Urinary bladder (tissue), 4 donors: ENCODE results near the gene MALRD1. TPM values are rescaled to one million over a fixed set of nuclear protein-coding genes. Genes with fewer than 3 reads are reported as not detected.
A peak's percentile ranks its signal among the peaks of the same experiment; 100 is the strongest.

Experiments used
- DNase-seq: peaks from one replicate; pipeline ENCODE4 v3.0.0-alpha.2; 2015; ENCODE audit errors: extremely low spot score
- H3K27ac ChIP-seq: one replicate; pipeline ENCODE4 v1.5.1; 2013; ENCODE audit warnings: low read depth, mild to moderate bottlenecking, moderate library complexity
- H3K36me3 ChIP-seq: one replicate; pipeline ENCODE4 v1.6.1; 2013; ENCODE audit warnings: mild to moderate bottlenecking, moderate library complexity; ENCODE audit not compliant: insufficient read depth
- H3K4me1 ChIP-seq: one replicate; pipeline ENCODE4 v1.6.1; 2013; ENCODE audit warnings: mild to moderate bottlenecking, moderate library complexity; ENCODE audit not compliant: insufficient read depth
- H3K4me3 ChIP-seq: one replicate; pipeline ENCODE4 v1.5.1; 2013; ENCODE audit warnings: low read depth, low read length
- WGBS: extraction: QIAGEN DNeasy Blood & Tissue Kit; methylation state at CpG from one replicate; pipeline ENCODE4 v1.1.7; 2013; 5-methylcytosine and 5-hydroxymethylcytosine counted together
- polyA plus RNA-seq: library from polyadenylated mRNA; stranded (reverse); fragments of 200-250 nt; gene quantifications from one replicate; pipeline ENCODE4 v1.2.3, GENCODE V29; 2013
- total RNA-seq: library from RNA; depleted of rRNA; stranded (reverse); fragments of >200 nt; gene quantifications from one replicate; pipeline ENCODE4 v1.2.3, GENCODE V29; 2014
- donor health status: healthy with polysubstance abuse.
- donor health status: healthy.

Gene MALRD1
- total and polyA plus RNA-seq, 2 donors = 0.52 to 13.8 TPM

- 48% methylated on average over 5 of the region's 5 CpGs for WGBS
- Histone ChIP-seq H3K36me3 (no peaks in the 10 kb centered on the region), H3K4me1 (no peaks in the 10 kb centered on the region), H3K4me3 (no peak overlapping the region), H3K27ac (no peak overlapping the region)
- DNase-seq = no peak
These were observed 5.8 kb downstream of the MALRD1 start for GRCh38 chr10:19054289-19054835.

GRCh38 chr10:19058046-19058445 is 9.4 kb downstream of the MALRD1 start:
- DNase-seq = no peak
- Histone ChIP-seq H3K4me3 (no peak overlapping the region), H3K4me1 (no peaks in the 10 kb centered on the region), H3K27ac (no peak overlapping the region), H3K36me3 (no peaks in the 10 kb centered on the region)
- 33% methylated on average over 4 of the region's 4 CpGs for WGBS

DNA sequence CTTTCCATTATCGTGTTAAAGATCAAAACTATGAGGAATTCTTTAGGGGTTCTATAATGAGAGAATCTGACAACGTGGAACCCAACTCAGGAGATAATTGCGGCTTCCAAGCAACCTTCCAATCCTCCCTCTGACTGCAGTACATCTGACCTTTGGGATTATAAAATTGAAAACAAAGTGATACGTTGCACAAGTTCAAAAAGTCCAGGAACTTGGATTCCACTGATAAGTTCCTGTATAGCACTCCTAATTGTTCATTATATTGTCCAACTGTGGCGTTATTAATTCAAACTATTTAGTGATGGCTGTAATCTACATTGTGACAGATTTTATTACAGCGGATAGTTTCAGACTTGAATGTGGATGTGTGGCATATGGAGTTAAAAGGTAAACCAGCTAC is 15.4 kb downstream of the MALRD1 start:
- WGBS = 59% methylated on average over 6 of the region's 6 CpGs
- DNase-seq = no peak
- H3K4me1 ChIP-seq = no peaks in the 10 kb centered on the region
- H3K4me3 ChIP-seq = no peak overlapping the region
- no peak overlapping the region for H3K27ac ChIP-seq
- no peaks in the 10 kb centered on the region for H3K36me3 ChIP-seq

DNA sequence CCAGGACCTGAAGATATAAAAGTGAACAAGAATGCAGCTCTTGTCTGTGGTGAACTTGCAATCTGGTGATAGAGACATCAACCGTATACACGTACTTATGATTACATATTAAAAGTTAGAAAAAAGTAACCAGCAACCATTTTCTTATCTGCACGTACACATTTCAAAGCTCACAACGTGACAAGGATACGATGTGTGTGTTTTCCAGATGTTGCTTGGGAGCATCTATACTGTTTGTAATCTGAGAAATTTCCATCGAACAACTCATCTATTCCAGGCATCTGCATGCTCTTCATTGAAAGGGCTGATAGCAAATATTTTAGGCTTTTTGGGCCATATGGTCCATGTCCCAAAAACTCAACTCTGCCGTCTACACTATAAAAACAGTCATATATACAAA is 23.3 kb downstream of the MALRD1 start:
- DNase-seq = no peak
- no peaks in the 10 kb centered on the region for H3K36me3 ChIP-seq
- H3K27ac ChIP-seq = no peak overlapping the region
- H3K4me3 ChIP-seq = no peak overlapping the region
- 30% methylated on average over 7 of the region's 7 CpGs for WGBS
- H3K4me1 ChIP-seq = no peaks in the 10 kb centered on the region

- H3K27ac ChIP-seq = no peak overlapping the region
- no peaks in the 10 kb centered on the region for H3K36me3 ChIP-seq
- no peak for DNase-seq
- no peaks in the 10 kb centered on the region for H3K4me1 ChIP-seq
- no peak overlapping the region for H3K4me3 ChIP-seq
These were observed 28.7 kb downstream of the MALRD1 start for GRCh38 chr10:19077276-19077675.

GRCh38 chr10:19096501-19097073 is 48.0 kb downstream of the MALRD1 start:
- no peak overlapping the region for H3K4me3 ChIP-seq
- 35% methylated on average over 5 of the region's 5 CpGs for WGBS
- no peak overlapping the region for H3K27ac ChIP-seq

GRCh38 chr10:19097151-19097550 is 48.5 kb downstream of the MALRD1 start:
- Histone ChIP-seq H3K27ac (no peak overlapping the region), H3K4me1 (no peaks in the 10 kb centered on the region), H3K36me3 (no peaks in the 10 kb centered on the region), H3K4me3 (no peak overlapping the region)
- 80% methylated on average over 3 of the region's 3 CpGs for WGBS
- no peak for DNase-seq

More at GRCh38 chr10:19096501-19097073, 48.0 kb downstream of the MALRD1 start:
- Histone ChIP-seq H3K4me1 (no peaks in the 10 kb centered on the region), H3K36me3 (no peaks in the 10 kb centered on the region)
- no peak for DNase-seq

- no peak overlapping the region for H3K4me3 ChIP-seq
- no peaks in the 10 kb centered on the region for H3K4me1 ChIP-seq
- DNase-seq = no peak
- H3K27ac ChIP-seq = no peak overlapping the region
- H3K36me3 ChIP-seq = no peaks in the 10 kb centered on the region
- 55% methylated on average over 7 of the region's 7 CpGs for WGBS
These were observed 50.2 kb downstream of the MALRD1 start for GRCh38 chr10:19098803-19099202.

- DNase-seq = no peak
- Histone ChIP-seq H3K27ac (no peak overlapping the region), H3K4me3 (no peak overlapping the region), H3K36me3 (no peaks in the 10 kb centered on the region), H3K4me1 (no peaks in the 10 kb centered on the region)
- 57% methylated on average over 1 of the region's 1 CpG for WGBS
These were observed 58.8 kb downstream of the MALRD1 start for GRCh38 chr10:19107406-19107805.

GRCh38 chr10:19111501-19112267 is 63.1 kb downstream of the MALRD1 start:
- DNase-seq = peak; percentile 0
- H3K27ac ChIP-seq = no peak overlapping the region
- no peaks in the 10 kb centered on the region for H3K36me3 ChIP-seq
- H3K4me3 ChIP-seq = no peak overlapping the region
- no peaks in the 10 kb centered on the region for H3K4me1 ChIP-seq
- WGBS = 46% methylated on average over 1 of the region's 1 CpG

DNA sequence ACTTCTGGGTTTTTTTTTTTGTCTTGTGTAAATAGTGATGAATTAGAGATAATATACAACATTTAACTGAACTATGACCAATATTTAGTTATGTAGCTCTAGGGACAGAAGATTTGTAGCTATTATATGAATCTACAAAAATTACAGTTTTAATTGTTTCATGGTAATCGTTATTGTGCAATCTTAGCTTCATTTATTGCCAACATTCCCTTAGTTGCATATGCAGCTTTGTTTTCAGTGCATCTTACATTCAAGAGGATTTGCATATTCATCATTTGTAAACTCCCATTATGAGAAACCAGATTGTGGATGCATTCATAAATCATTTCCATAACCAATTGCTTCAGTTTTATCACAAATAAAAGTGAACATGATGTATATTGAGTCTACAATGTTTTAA is 68.8 kb downstream of the MALRD1 start:
- Histone ChIP-seq H3K4me1 (no peaks in the 10 kb centered on the region), H3K36me3 (no peaks in the 10 kb centered on the region), H3K4me3 (no peak overlapping the region), H3K27ac (no peak overlapping the region)
- WGBS = 85% methylated on average over 1 of the region's 1 CpG
- DNase-seq = no peak

- DNase-seq = no peak
- WGBS = 59% methylated on average over 6 of the region's 6 CpGs
These were observed 70.6 kb downstream of the MALRD1 start for GRCh38 chr10:19119191-19119590.

GRCh38 chr10:19120381-19120908 is 71.8 kb downstream of the MALRD1 start:
- 91% methylated on average over 5 of the region's 5 CpGs for WGBS
- no peaks in the 10 kb centered on the region for H3K4me1 ChIP-seq
- no peak overlapping the region for H3K27ac ChIP-seq
- DNase-seq = no peak
- no peaks in the 10 kb centered on the region for H3K36me3 ChIP-seq
- H3K4me3 ChIP-seq = no peak overlapping the region

More at GRCh38 chr10:19119191-19119590, 70.6 kb downstream of the MALRD1 start:
- Histone ChIP-seq H3K4me3 (no peak overlapping the region), H3K4me1 (no peaks in the 10 kb centered on the region), H3K27ac (no peak overlapping the region), H3K36me3 (no peaks in the 10 kb centered on the region)

GRCh38 chr10:19133992-19134391 is 85.4 kb downstream of the MALRD1 start:
- Histone ChIP-seq H3K36me3 (no peaks in the 10 kb centered on the region), H3K4me1 (no peaks in the 10 kb centered on the region), H3K4me3 (no peak overlapping the region), H3K27ac (no peak overlapping the region)
- DNase-seq = no peak
- 76% methylated on average over 4 of the region's 4 CpGs for WGBS
